ENCODE measurements around the gene DNAH14. TPM values are rescaled to one million over a fixed set of nuclear protein-coding genes. Genes with fewer than 3 reads are reported as not detected.

DNAH14 gene
- polyA plus RNA-seq, 1 donor from 2014 or later = 24.9 TPM

DNA sequence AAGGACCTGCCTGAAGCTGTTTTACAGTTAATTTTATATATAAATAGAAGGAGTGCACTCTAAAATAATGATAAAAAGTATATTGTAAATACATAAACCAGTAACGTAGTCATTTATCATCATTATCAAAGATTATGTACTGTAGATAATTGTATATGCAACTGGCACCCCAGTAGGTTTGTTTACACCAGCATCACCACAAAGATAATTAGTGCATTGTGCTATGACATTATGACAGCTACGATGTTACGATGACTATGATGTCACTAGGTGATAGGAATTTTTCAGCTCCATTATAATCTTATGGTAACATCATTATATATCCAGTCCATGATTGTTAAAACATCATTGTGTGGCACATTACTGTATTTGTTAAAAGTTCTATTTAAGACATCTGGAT lies 313.1 kb downstream of the DNAH14 start:
- TF ChIP-seq REST (IDR thresholded peaks at IDR 0.05; ENCODE audit: borderline replicate concordance) (no peak), TAF1 (IDR thresholded peaks at IDR 0.05; ENCODE audit: low read depth) (no peak), EP300 (conservative IDR thresholded peaks at IDR 0.05; ENCODE audit: poor library complexity, severe bottlenecking) (no peak), RAD21 (conservative IDR thresholded peaks at IDR 0.05) (no peak), POLR2AphosphoS5 (IDR thresholded peaks at IDR 0.05) (no peak), SMC3 (conservative IDR thresholded peaks at IDR 0.05; ENCODE audit: poor library complexity) (no peak), MXI1 (conservative IDR thresholded peaks at IDR 0.05; ENCODE audit: poor library complexity, severe bottlenecking) (no peak)
- TF ChIP-seq, protein P1, sequence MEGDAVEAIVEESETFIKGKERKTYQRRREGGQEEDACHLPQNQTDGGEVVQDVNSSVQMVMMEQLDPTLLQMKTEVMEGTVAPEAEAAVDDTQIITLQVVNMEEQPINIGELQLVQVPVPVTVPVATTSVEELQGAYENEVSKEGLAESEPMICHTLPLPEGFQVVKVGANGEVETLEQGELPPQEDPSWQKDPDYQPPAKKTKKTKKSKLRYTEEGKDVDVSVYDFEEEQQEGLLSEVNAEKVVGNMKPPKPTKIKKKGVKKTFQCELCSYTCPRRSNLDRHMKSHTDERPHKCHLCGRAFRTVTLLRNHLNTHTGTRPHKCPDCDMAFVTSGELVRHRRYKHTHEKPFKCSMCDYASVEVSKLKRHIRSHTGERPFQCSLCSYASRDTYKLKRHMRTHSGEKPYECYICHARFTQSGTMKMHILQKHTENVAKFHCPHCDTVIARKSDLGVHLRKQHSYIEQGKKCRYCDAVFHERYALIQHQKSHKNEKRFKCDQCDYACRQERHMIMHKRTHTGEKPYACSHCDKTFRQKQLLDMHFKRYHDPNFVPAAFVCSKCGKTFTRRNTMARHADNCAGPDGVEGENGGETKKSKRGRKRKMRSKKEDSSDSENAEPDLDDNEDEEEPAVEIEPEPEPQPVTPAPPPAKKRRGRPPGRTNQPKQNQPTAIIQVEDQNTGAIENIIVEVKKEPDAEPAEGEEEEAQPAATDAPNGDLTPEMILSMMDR (IDR thresholded peaks at IDR 0.05; ENCODE audit: poor library complexity, severe bottlenecking) = no peak
- H3K9me2 ChIP-seq (ENCODE audit: insufficient read depth, low read length) = no peaks in the 10 kb centered on the region
- H3K36me3 ChIP-seq (ENCODE audit: insufficient read depth, low read length) = no peaks in the 10 kb centered on the region
- H3K4me2 ChIP-seq (ENCODE audit: low read length) = no peak overlapping the region
- H3K4me3 ChIP-seq (ENCODE audit: low read length) = no peak overlapping the region
- H3K27me3 ChIP-seq (ENCODE audit: insufficient read depth, low read depth, low read length) = no peaks in the 10 kb centered on the region
- no peaks in the 10 kb centered on the region for H4K20me1 ChIP-seq (ENCODE audit: insufficient read depth)
- no peak overlapping the region for H3K27ac ChIP-seq (ENCODE audit: low read length)
- no peaks in the 10 kb centered on the region for H3K9me3 ChIP-seq (ENCODE audit: low read length)
- no peaks in the 10 kb centered on the region for H3K79me2 ChIP-seq (replicated peaks; ENCODE audit: insufficient read depth, low read length)
- H3F3A ChIP-seq (ENCODE audit: insufficient read depth, low read length, poor library complexity, severe bottlenecking) = no peaks in the 10 kb centered on the region
- no peak overlapping the region for H3K9ac ChIP-seq (ENCODE audit: low read length)
- no peak overlapping the region for H2AFZ ChIP-seq (ENCODE audit: low read depth, low read length)

DNA sequence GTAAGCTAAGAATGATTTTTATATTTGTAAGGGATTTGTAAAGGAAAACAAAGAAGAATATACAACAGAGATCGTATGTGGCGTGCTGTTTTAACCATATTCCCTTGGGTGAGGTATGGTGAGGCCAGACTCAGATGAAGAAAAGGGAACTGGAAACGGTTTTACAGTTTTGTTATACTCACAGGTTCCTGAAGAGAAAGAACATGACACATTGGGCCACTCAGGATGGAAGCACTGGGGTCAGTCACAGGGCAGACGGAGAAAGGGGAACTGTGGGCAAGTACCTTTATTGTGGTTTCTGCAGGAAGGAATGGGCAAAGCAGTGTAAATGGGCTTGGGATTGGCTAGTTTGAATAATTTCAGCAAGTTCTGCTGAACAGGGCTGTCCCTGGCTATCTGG lies 321.0 kb downstream of the DNAH14 start:
- Histone ChIP-seq H3K36me3 (ENCODE audit: insufficient read depth, low read length) (no peaks in the 10 kb centered on the region), H3K4me2 (ENCODE audit: low read length) (no peak overlapping the region), H3K4me3 (ENCODE audit: low read length) (no peak overlapping the region), H3K9me2 (ENCODE audit: insufficient read depth, low read length) (no peaks in the 10 kb centered on the region), H3K9me3 (ENCODE audit: low read length) (no peaks in the 10 kb centered on the region), H3K9ac (ENCODE audit: low read length) (no peak overlapping the region), H3F3A (ENCODE audit: insufficient read depth, low read length, poor library complexity, severe bottlenecking) (no peaks in the 10 kb centered on the region), H4K20me1 (ENCODE audit: insufficient read depth) (no peaks in the 10 kb centered on the region), H3K79me2 (replicated peaks; ENCODE audit: insufficient read depth, low read length) (no peaks in the 10 kb centered on the region), H2AFZ (ENCODE audit: low read depth, low read length) (no peak overlapping the region), H3K27ac (ENCODE audit: low read length) (no peak overlapping the region), H3K27me3 (ENCODE audit: insufficient read depth, low read depth, low read length) (no peaks in the 10 kb centered on the region)
- TF ChIP-seq EP300 (conservative IDR thresholded peaks at IDR 0.05; ENCODE audit: poor library complexity, severe bottlenecking) (no peak), REST (IDR thresholded peaks at IDR 0.05; ENCODE audit: borderline replicate concordance) (no peak), TAF1 (IDR thresholded peaks at IDR 0.05; ENCODE audit: low read depth) (no peak), MXI1 (conservative IDR thresholded peaks at IDR 0.05; ENCODE audit: poor library complexity, severe bottlenecking) (no peak), RAD21 (conservative IDR thresholded peaks at IDR 0.05) (no peak), SMC3 (conservative IDR thresholded peaks at IDR 0.05; ENCODE audit: poor library complexity) (no peak), POLR2AphosphoS5 (IDR thresholded peaks at IDR 0.05) (no peak), EZH2 (IDR thresholded peaks at IDR 0.05; ENCODE audit: borderline replicate concordance, insufficient read depth, low read length, poor library complexity, severe bottlenecking) (no peak)
- TF ChIP-seq, protein P1 (IDR thresholded peaks at IDR 0.05; ENCODE audit: poor library complexity, severe bottlenecking) = no peak
